ENCODE results near the gene ALK.
A peak's percentile ranks its signal among the peaks of the same experiment; 100 is the strongest.

ALK gene

DNA sequence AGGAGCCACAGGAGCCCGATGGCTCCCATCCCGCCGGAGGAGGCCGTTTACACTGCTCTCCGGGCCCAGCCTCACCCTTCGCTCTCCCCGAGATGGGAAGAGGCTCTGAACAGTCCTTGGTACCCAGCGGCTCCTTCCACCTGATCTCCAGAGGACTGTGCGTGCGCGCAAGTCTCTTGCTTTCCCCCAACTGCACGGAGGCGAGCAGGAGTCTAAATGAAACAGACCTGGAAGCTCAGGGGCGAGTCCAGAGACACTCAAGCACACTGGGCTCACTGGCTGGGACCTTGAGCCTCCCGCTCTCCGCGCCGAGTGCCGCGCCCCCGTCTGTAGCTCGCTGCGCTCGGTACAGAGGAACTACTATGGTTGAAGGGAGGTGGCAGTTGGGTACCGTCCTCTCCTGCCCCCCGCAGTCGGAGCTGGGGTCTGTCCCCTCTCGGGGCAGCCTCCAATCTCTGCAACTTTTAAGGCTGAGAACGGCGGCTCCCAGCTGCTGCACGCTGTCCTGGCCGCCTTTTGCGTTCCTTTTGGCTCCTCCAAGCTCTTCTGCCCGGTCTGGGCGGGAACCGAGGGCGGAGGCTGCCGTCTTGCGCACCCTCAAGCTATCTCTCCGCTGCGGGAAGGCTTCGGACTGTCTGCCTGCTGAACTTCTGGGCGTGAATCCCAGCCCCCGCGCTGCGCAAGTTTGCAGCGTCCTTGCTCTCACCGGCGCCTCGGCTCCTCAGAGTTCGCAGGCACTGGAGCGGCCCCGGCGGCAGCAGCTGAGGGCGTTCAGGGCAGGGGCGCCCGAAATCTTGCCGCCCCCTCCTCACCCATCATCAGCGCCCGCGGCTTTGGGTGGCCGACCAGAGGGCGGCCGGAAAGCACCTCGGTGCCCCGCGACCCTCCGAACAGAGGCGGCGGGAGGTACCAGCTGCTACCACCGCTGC lies 491 bp downstream of the ALK start:
- peak overlapping the region; percentile 97 for H3K4me2 ChIP-seq
- peaks cover 11% of the 10 kb centered on the region; the same call in 1 of the 2 replicates for H3K27me3 ChIP-seq (ENCODE audit: insufficient read depth, low read depth)
- peak overlapping the region; percentile 83 for H2AFZ ChIP-seq (ENCODE audit: low read depth)
- no peaks in the 10 kb centered on the region for H4K20me1 ChIP-seq (ENCODE audit: insufficient read depth)
- peak overlapping the region; percentile 76 for H3K4me3 ChIP-seq (IDR thresholded peaks at IDR 0.05; ENCODE audit: insufficient read depth, low read depth, low read length)
- H3K9ac ChIP-seq: no peak overlapping the region
- H3K36me3 ChIP-seq (ENCODE audit: insufficient read depth): no peaks in the 10 kb centered on the region
- H3K27ac ChIP-seq: no peak overlapping the region
- TF ChIP-seq, protein P1, sequence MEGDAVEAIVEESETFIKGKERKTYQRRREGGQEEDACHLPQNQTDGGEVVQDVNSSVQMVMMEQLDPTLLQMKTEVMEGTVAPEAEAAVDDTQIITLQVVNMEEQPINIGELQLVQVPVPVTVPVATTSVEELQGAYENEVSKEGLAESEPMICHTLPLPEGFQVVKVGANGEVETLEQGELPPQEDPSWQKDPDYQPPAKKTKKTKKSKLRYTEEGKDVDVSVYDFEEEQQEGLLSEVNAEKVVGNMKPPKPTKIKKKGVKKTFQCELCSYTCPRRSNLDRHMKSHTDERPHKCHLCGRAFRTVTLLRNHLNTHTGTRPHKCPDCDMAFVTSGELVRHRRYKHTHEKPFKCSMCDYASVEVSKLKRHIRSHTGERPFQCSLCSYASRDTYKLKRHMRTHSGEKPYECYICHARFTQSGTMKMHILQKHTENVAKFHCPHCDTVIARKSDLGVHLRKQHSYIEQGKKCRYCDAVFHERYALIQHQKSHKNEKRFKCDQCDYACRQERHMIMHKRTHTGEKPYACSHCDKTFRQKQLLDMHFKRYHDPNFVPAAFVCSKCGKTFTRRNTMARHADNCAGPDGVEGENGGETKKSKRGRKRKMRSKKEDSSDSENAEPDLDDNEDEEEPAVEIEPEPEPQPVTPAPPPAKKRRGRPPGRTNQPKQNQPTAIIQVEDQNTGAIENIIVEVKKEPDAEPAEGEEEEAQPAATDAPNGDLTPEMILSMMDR (conservative IDR thresholded peaks at IDR 0.05; ENCODE audit: low read depth, low read length): no peak
- peaks cover 4% of the 10 kb centered on the region for H3K4me1 ChIP-seq (ENCODE audit: low read depth, poor library complexity, severe bottlenecking)
- H3K79me2 ChIP-seq (ENCODE audit: insufficient read depth, low read depth): no peaks in the 10 kb centered on the region

- TF ChIP-seq, protein P1 (conservative IDR thresholded peaks at IDR 0.05; ENCODE audit: low read depth, low read length): no peak
- peak overlapping the region; percentile 97 for H3K4me2 ChIP-seq
- peak overlapping the region; percentile 83 for H2AFZ ChIP-seq (ENCODE audit: low read depth)
- peaks cover 4% of the 10 kb centered on the region for H3K4me1 ChIP-seq (ENCODE audit: low read depth, poor library complexity, severe bottlenecking)
- H4K20me1 ChIP-seq (ENCODE audit: insufficient read depth): no peaks in the 10 kb centered on the region
- H3K36me3 ChIP-seq (ENCODE audit: insufficient read depth): no peaks in the 10 kb centered on the region
- H3K79me2 ChIP-seq (ENCODE audit: insufficient read depth, low read depth): no peaks in the 10 kb centered on the region
- peaks cover 11% of the 10 kb centered on the region; the same call in 1 of the 2 replicates for H3K27me3 ChIP-seq (ENCODE audit: insufficient read depth, low read depth)
- H3K4me3 ChIP-seq (IDR thresholded peaks at IDR 0.05; ENCODE audit: insufficient read depth, low read depth, low read length): no peak overlapping the region
- no peak overlapping the region for H3K9ac ChIP-seq
- no peak overlapping the region for H3K27ac ChIP-seq
These were observed 1.2 kb downstream of the ALK start for GRCh38 chr2:29920130-29920577.

DNA sequence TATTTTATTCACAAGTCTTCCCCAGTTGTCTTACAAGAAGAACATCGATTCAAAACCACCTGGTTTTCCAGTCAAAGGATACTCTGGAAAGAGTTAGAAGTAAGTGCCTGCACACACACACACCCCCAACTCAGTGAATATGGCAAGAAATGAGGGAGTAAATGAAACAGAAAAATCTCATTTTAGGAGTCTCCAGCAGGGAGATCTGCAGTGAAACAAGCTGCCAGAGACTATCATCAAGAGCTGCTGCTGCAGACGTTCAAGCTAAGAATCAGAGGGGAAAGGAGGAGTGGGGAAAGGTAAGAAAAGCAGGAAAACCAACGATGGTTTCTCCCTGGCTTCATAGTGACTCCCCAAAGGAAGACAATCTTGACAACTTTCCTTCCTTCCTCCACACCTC lies 2.4 kb downstream of the ALK start:
- no peak overlapping the region for H3K4me3 ChIP-seq (IDR thresholded peaks at IDR 0.05; ENCODE audit: insufficient read depth, low read depth, low read length)
- no peak overlapping the region for H3K4me2 ChIP-seq
- peaks cover 4% of the 10 kb centered on the region for H3K4me1 ChIP-seq (ENCODE audit: low read depth, poor library complexity, severe bottlenecking)
- TF ChIP-seq, protein P1 (conservative IDR thresholded peaks at IDR 0.05; ENCODE audit: low read depth, low read length): no peak
- H3K9ac ChIP-seq: no peak overlapping the region
- H3K27ac ChIP-seq: no peak overlapping the region
- H3K36me3 ChIP-seq (ENCODE audit: insufficient read depth): no peaks in the 10 kb centered on the region
- peaks cover 11% of the 10 kb centered on the region; the same call in 1 of the 2 replicates for H3K27me3 ChIP-seq (ENCODE audit: insufficient read depth, low read depth)
- no peaks in the 10 kb centered on the region for H3K79me2 ChIP-seq (ENCODE audit: insufficient read depth, low read depth)
- H2AFZ ChIP-seq (ENCODE audit: low read depth): no peak overlapping the region
- no peaks in the 10 kb centered on the region for H4K20me1 ChIP-seq (ENCODE audit: insufficient read depth)

DNA sequence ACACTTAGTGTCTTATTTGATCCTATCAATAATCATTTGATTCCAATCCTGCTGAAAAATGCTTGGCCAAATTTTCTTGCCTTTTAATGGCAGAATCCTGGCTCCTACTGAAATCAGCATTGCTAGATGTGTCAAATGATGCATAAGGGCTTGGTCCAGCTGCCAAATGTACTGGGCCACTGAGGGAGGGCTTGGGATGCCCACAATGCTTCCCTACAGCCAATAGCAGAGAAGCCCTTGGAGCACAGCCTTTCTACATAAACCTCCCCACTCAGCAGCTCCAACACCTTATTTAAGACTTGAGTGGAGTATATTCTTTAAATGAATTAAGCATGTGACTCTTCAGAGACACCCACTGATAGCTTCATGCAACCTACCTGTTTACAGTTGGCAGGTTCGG lies 3.6 kb downstream of the ALK start:
- no peak overlapping the region for H3K4me3 ChIP-seq (IDR thresholded peaks at IDR 0.05; ENCODE audit: insufficient read depth, low read depth, low read length)
- H3K79me2 ChIP-seq (ENCODE audit: insufficient read depth, low read depth): no peaks in the 10 kb centered on the region
- no peaks in the 10 kb centered on the region for H3K36me3 ChIP-seq (ENCODE audit: insufficient read depth)
- no peak overlapping the region for H3K4me2 ChIP-seq
- H3K9ac ChIP-seq: no peak overlapping the region
- H3K27ac ChIP-seq: no peak overlapping the region
- no peaks in the 10 kb centered on the region for H4K20me1 ChIP-seq (ENCODE audit: insufficient read depth)
- peaks cover 11% of the 10 kb centered on the region; the same call in 1 of the 2 replicates for H3K27me3 ChIP-seq (ENCODE audit: insufficient read depth, low read depth)
- no peak overlapping the region for H2AFZ ChIP-seq (ENCODE audit: low read depth)
- peaks cover 4% of the 10 kb centered on the region for H3K4me1 ChIP-seq (ENCODE audit: low read depth, poor library complexity, severe bottlenecking)
- TF ChIP-seq, protein P1 (conservative IDR thresholded peaks at IDR 0.05; ENCODE audit: low read depth, low read length): no peak
